Activated T-cell treated with anti-CD3 and anti-CD28 coated beads for 24 hours (primary cell): ENCODE measurements around the gene TEX2.

ENCODE experiments used
- DNase-seq: peaks from one replicate; pipeline ENCODE4 v3.0.0-alpha.2; 2020; ENCODE audit warnings: low read depth

Gene TEX2

DNA sequence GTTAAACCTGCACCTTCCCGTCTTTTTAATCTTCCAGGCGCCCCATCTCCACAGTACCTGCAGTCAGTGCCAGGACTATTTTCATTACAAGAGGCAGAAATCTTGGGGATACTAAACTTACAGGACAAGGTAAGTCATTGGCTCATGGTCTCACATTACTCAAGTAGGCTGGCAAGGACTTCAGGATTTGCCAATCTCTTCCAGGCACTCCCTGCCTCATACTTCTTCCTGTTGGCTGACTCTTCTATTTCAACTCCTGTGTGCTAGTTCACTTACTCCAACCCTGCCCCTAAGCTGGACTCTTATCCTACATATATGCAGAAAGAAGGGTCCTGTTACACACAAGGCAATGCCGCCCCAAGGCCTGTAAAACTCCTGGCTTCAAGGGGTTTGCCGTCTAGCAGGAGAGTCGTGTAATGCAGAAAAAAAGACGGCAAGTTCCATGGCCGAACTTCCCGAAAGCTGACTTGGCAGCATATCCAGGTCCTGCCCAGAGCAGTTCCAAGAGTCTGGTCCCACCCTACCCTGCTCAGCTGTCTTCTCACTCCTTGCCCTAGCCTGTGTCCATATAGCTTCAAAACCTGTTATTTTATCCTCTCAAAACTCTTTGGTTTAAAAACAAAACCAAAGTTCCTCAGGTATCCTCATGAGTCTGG lies 147.9 kb downstream of the TEX2 start:
- DNase-seq: no peak

DNA sequence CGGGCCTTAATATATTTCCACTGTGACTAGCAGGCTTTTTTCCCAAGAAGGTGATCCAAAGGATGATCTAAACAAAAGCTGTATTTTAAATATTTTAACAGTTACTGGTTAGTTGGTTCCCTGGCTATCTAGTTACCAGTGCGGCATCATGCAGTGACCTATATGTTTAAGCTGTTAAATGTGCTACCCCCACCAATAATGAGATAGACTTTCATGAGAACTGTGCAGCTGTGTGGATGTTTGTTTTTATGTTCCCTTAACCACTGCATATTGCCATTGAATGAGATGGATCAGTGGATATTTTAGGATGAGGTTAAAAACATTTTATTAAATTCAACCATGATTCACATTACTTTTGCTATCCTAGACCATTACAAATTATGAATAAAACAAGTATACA lies 150.1 kb downstream of the TEX2 start:
- no peak for DNase-seq

DNA sequence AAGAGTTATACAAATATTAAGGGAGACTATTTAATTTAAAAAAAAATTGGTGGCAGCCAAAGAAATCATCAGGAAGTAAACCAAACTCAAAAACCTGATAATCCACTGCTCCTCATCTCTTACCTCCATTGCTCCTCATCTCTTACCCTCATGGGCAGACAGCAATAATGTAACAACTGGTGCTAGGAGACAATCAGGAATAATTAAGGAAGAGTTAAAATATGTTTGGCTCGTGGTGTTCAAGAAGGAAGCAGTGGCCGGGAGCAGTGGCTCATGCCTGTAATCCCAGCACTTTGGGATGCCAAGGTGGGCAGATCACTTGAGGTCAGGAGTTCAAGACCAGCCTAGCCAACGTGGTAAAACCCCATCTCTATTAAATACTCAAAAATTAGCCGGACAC lies 151.2 kb downstream of the TEX2 start:
- no peak for DNase-seq

DNA sequence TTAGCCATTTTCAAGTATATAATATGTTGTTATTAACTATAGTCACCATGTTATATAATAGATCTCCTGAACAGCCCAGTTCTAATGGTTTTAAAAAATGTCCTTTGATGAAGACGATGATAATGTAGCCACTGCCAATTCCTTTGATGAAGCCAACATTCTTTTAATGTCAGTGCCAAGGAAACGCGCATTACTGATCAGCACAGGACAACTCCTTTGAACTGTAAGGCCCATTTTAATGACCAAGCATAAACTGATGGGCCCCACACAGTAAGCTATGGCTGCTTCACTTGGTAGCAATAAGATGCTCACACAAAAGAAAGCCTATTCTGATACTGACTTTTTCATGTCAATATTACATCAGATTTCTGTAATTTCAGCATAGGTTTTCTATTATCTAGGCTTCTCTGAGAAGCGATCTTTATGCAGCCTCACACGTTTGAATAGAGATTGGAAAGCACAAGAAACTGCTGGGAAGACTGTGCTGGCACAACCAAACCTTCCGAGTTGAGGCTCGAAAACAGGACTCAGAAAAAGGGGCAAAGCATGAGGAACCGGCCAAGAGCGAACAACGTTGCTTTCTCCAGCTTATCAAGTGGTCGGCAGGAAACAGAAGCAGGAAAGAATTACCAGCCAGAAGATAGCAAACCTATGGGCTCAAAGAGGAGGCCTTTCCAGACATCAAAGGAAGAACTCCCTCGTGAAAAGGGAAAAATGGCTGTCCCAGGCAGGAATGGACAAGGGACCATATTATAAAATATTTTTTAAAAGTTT lies 152.5 kb downstream of the TEX2 start:
- DNase-seq: no peak

DNA sequence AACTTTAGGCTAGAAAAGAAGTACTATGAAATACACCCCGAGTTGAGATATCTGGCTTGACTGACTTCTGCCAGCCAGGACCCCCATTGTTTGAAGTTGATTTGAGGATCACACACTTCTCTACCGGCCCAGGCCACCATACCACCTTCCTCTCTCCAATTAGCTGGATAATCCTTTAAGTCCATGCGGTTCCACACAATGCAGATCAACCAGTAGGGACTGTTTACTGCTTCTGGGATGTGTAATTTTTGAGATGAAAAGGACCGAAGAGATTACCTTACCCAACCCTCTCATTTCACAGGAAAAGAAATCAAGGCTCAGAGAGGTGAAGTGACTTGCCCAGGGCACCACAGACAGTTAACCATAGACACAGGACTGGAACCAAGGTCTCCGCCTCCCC lies 153.7 kb downstream of the TEX2 start:
- no peak for DNase-seq

DNA sequence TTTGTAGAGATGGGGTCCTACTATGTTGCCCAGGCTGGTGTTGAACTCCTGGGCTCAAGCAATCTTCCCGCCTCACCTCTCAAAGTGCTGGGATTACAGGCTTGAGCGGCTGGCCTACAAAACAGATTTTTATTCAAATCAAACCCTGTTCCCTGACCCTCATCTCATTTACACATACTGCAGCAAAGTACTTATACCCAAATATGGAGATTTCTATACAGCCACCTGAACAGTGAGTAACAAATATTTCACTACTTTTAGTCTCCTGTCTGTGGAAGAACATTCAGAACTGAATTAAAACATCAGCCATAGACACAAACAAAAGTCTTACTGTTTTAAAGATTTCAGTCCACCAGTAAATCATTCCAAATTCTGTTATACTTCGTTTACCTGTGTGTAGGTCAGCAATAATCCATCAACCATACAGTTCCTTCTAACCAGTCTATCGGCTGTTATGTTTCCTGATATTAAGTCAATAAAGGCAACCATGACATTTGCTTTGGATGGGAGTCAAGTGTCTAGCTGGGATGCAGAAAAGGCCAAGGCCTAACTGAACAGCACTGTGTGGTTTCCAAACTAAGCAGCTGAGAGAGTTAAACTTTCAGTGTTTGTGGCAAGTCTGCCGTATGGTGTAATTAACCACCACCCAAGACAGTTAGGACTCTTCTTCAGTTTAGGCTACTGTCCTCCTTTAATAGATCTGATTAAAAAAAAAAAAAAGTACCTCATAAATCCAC lies 155.4 kb downstream of the TEX2 start:
- DNase-seq: no peak

DNA sequence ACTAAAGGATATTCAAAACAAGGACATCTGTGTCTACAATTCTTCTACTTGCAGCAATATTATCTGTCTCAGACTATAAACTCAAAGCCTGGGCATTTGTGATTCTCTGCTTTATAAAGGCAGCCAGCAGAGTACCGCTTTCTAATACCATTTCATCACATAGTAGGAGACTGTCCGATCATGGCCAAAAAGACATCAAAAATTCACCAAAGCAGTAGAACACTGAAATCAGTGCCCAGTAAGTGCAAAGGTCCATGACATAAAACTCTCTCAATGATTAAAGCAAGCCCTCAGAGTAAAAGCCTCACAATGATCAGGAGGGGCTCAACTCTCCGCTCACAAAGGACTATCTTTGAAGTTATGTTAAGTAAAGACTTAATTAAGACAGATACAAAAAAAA lies 156.1 kb downstream of the TEX2 start:
- DNase-seq: no peak

DNA sequence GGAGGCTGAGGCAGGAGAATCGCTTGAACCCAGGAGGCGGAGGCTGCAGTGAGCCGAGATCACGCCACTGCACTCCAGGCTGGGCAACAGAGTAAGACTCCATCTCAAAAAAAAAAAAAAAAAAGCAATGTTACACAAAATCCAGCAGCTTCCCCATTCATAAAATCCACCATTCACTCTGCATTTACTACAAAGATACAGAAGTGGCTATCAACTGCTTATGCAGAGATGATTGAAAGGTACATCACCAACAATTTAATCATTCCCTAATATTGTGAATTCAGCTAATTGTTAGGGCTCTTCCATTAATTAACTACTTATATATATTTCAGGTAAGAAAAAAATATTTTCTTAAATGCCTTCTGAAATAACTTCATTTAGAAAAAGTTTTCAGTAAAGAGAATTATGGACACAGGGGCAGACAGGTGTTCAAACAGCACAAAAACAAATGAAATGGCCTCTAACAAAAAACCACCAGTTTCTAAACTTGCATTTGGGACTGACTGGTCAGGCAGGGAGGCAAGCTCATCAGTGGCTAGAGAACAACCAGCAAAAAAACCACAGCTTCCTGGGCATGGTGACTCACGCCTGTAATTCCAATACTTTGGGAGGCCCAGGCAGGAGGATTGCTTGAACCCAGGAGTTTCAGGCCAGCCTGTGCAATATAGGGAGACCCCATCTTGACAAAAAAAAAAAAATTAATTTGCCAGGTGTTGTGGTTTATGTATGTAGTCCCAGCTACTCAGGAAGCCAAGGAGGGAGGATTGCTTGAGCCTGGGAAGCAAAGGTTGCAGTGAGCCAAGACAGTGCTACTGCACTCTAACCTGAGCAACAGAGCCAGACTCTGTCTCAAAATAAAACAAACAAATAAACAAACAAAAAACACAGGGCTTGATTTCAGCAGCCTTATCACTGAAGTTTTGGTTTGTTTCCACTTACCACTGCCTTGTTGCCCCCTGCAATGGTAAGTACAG lies 159.4 kb downstream of the TEX2 start:
- DNase-seq: no peak

DNA sequence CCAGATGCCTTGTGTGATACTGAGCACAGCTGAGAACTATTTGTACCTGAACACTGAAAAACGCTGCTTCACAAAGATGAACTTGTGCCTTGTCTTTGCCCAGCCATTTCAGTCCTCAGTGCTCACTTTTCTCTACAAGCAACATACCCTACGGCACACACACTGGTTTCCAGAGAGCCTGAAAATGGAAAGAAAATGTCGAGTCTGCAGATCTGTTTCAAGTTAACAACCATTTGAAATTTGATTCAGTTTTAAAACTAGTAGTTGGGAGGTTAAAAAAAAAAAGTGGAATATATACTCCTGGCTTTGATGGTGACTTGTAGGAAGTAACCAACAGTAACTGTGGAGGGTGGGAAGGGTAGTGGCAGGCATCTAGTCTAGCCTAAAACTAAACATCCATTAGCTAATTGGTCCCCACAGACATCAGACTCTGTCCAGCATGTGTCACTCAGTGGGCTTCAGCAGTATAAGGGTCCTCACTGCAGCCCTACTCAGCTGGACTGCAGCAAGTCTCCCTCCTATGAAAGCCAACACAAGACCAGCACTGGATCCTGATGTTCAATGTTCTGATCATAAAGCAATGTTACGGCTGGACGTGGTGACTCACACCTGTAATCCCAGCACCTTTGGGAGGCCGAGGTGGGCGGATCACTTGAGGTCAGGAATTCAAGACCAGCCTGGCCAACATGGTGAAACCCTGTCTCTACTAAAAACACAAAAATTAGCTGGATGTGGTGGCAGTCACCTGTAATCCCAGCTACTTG lies 160.3 kb downstream of the TEX2 start:
- no peak for DNase-seq

DNA sequence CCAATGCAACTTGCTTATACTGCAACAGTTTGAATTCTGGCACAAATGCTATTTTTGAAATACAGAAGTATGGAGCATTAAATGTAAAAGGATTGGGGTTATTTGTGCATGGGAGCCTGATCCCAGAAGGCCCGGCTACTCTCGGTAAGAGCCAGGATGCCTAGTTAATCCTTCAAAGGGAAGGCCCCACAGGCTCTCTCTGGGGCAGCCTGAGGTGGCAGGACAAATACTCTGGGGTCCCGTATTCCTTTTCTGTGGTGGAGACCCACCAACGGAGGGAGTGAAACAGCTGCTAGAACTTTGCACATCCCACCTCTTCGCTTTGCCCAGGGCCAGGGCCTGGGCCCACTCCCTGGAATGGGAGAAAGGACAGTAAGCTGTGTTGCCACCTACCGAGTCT lies 163.5 kb downstream of the TEX2 start:
- DNase-seq: no peak
